Glutamatergic neuron (in vitro differentiated cells): ENCODE data around the gene NT5C1A. TPM values are rescaled to one million over a fixed set of nuclear protein-coding genes. Genes with fewer than 3 reads are reported as not detected.

Experiments
- DNase-seq: peaks from one replicate; pipeline ENCODE4 v3.0.0; 2022
- H3K27ac Mint-ChIP-seq: one replicate; pipeline ENCODE4 v1.8.0; 2020; ENCODE audit warnings: mild to moderate bottlenecking, mixed read lengths, inconsistent platforms; ENCODE audit not compliant: unreplicated experiment
- H3K27me3 Mint-ChIP-seq: one replicate; pipeline ENCODE4 v1.8.0; 2020; ENCODE audit warnings: mild to moderate bottlenecking, moderate library complexity, mixed read lengths, inconsistent platforms; ENCODE audit not compliant: unreplicated experiment
- H3K36me3 Mint-ChIP-seq: one replicate; pipeline ENCODE4 v1.8.0; 2020; ENCODE audit warnings: mild to moderate bottlenecking, mixed read lengths, inconsistent platforms; ENCODE audit not compliant: unreplicated experiment
- H3K4me1 Mint-ChIP-seq: one replicate; pipeline ENCODE4 v1.8.0; 2020; ENCODE audit warnings: mild to moderate bottlenecking, low read depth, mixed read lengths, inconsistent platforms; ENCODE audit not compliant: unreplicated experiment
- H3K4me3 Mint-ChIP-seq: one replicate; pipeline ENCODE4 v1.8.0; 2020; ENCODE audit warnings: mild to moderate bottlenecking, mixed read lengths, inconsistent platforms; ENCODE audit not compliant: unreplicated experiment
- H3K9me3 Mint-ChIP-seq: one replicate; pipeline ENCODE4 v1.8.0; 2020; ENCODE audit warnings: mild to moderate bottlenecking, moderate library complexity, mixed read lengths, inconsistent platforms; ENCODE audit not compliant: unreplicated experiment
- CTCF ChIP-seq: fragments of 200-600 bp; sonication (generic); IDR thresholded peaks from one replicate; pipeline ENCODE4 v1.5.0; 2021; ENCODE audit not compliant: partially characterized antibody, unreplicated experiment
- total RNA-seq: library from RNA; stranded (reverse); fragmentation: NEBNext Ultra II Directional; extraction: Animal tissue kit (Norgen Biotek cat#: 25700); gene quantifications from one replicate; pipeline ENCODE4 v1.2.1, GENCODE V29; 2021; ENCODE audit not compliant: unreplicated experiment

Gene NT5C1A
- total RNA-seq, 1 donor from 2014 or later, result not detected

DNA sequence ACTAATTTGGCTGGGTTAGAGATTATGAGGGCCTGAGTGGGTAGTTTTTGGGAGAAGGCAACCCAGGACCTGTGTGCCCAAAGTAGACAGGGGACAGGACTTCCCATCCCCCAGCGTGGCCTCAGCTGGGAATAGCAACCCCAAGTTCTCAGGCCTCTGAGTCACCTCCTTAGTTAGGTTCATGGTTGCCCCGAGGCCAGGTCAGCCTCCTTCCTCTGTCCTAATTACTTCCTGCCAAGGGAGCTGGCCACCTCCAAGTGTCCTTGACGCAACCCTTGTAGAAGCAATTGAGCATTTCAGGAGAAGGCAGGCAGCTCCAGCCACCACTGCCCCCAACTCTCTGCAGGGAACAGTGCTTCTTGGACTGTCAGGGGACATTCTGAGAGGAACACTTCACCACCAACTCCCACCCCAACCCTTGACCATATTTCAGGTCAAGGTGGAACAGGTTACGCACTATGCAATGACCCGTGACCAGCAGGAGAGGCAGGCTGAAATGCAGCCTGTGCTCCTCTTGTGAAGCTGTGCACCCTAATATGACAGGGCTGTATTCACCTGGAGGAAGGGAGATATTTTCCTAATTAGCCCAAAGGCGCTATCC, 5.1 kb upstream of the NT5C1A start:
- no peak for TF ChIP-seq CTCF
- Mint-ChIP-seq H3K27me3 (peaks cover 32% of the 10 kb centered on the region), H3K4me3 (no peak overlapping the region)

GRCh38 chr1:39675220-39675619, 3.3 kb upstream of the NT5C1A start:
- TF ChIP-seq CTCF, result no peak
- peaks cover 6% of the 10 kb centered on the region for H3K9me3 Mint-ChIP-seq
- peaks cover 1% of the 10 kb centered on the region for H3K4me1 Mint-ChIP-seq
- H3K36me3 Mint-ChIP-seq, result peaks cover 6% of the 10 kb centered on the region
- H3K27me3 Mint-ChIP-seq, result peaks cover 34% of the 10 kb centered on the region
- DNase-seq, result no peak
- H3K4me3 Mint-ChIP-seq, result no peak overlapping the region
- H3K27ac Mint-ChIP-seq, result no peak overlapping the region

More for the DNA sequence above, 5.1 kb upstream of the NT5C1A start:
- peaks cover 2% of the 10 kb centered on the region for H3K9me3 Mint-ChIP-seq
- DNase-seq, result no peak
- H3K4me1 Mint-ChIP-seq, result no peaks in the 10 kb centered on the region
- H3K36me3 Mint-ChIP-seq, result no peaks in the 10 kb centered on the region
- H3K27ac Mint-ChIP-seq, result no peak overlapping the region

DNA sequence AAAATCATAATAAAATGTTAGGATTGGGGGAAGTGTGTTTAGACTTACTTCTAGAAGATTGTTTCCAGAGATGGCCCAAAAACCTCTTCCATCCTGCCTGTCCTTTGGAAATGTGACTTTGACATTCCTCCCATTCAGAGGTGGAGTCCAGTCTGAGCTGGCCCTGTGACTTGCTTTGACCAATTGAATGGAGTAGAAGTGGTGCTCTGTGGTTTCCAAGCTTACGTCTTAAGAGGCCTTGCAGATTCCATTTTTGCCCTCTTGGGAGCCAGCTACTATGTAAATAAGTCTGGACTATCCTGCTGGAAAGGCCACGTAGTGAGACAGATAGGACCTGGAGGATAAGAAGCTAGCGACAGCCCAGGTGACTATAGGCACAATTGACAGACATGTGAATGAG, 1.3 kb upstream of the NT5C1A start:
- Mint-ChIP-seq H3K27ac (no peak overlapping the region), H3K36me3 (peaks cover 6% of the 10 kb centered on the region), H3K9me3 (peaks cover 10% of the 10 kb centered on the region), H3K4me3 (no peak overlapping the region), H3K27me3 (peaks cover 35% of the 10 kb centered on the region), H3K4me1 (peaks cover 1% of the 10 kb centered on the region)
- DNase-seq, result no peak
- TF ChIP-seq CTCF, result no peak

DNA sequence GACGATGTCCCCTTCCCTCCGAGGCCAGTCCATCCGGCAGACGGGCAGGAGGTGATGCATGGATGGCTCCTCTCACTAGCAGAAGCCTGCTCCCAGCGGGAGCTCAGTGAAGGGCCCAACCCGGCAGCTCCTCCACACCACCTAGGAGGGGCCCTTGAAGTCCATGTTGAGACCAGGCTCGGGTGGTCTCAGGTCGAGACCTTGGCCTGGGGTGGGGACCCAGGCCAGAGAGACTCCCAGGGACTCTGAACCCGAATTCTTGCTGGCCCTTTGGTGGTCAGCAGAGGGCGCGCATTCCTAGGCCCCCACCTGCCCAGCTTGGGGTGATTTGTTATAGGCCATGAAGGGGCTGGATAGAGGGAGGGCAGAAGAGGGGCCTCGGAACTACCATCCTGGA, 642 bp upstream of the NT5C1A start:
- peak; percentile 61 for TF ChIP-seq CTCF
- DNase-seq, result peak; percentile 31
- H3K27ac Mint-ChIP-seq, result no peak overlapping the region
- peak overlapping the region; percentile 87 for H3K4me3 Mint-ChIP-seq
- peaks cover 1% of the 10 kb centered on the region for H3K4me1 Mint-ChIP-seq
- peaks cover 6% of the 10 kb centered on the region for H3K36me3 Mint-ChIP-seq
- peaks cover 36% of the 10 kb centered on the region for H3K27me3 Mint-ChIP-seq
- peaks cover 10% of the 10 kb centered on the region for H3K9me3 Mint-ChIP-seq

- Mint-ChIP-seq H3K4me1 (peaks cover 1% of the 10 kb centered on the region), H3K27ac (no peak overlapping the region), H3K36me3 (peaks cover 6% of the 10 kb centered on the region), H3K27me3 (peaks cover 41% of the 10 kb centered on the region), H3K4me3 (peak overlapping the region; percentile 54), H3K9me3 (peaks cover 10% of the 10 kb centered on the region)
- peak; percentile 52 for DNase-seq
- no peak for TF ChIP-seq CTCF
Measured at GRCh38 chr1:39671433-39671792, 494 bp downstream of the NT5C1A start.
